ENCODE measurements around the gene DNTT. TPM values are rescaled to one million over a fixed set of nuclear protein-coding genes. Genes with fewer than 3 reads are reported as not detected.

DNTT gene
- total and polyA plus RNA-seq, 7 donors = not detected

GRCh38 chr10:96319754-96320474, 15.7 kb downstream of the DNTT start:
- H3K36me3 ChIP-seq = no peaks in the 10 kb centered on the region
- intact Hi-C loops (cut with DNase I) = no loop called here
- no peak for DNase-seq

GRCh38 chr10:96321822-96322221, 17.6 kb downstream of the DNTT start:
- WGBS, 2 donors = 75 to 86% methylated on average over 5 of the region's 5 CpGs
- DNase-seq = no peak
- Histone ChIP-seq H3K9me3 (no peaks in the 10 kb centered on the region), H3K27ac (no peak overlapping the region), H3K4me1 (no peaks in the 10 kb centered on the region), H3K4me3 (no peak overlapping the region), H3K27me3 (no peaks in the 10 kb centered on the region), H3K36me3 (no peaks in the 10 kb centered on the region)
- intact Hi-C loops (cut with DNase I) = no loop called here
- TF ChIP-seq CTCF (IDR thresholded peaks at IDR 0.05) (no peak), POLR2A (IDR thresholded peaks at IDR 0.05) (no peak), EP300 (IDR thresholded peaks at IDR 0.05) (no peak), POLR2AphosphoS5 (IDR thresholded peaks at IDR 0.05) (no peak)

More at GRCh38 chr10:96319754-96320474, 15.7 kb downstream of the DNTT start:
- WGBS, 2 donors = 39 to 43% methylated on average over 3 of the region's 3 CpGs
- Histone ChIP-seq H3K4me1 (no peaks in the 10 kb centered on the region), H3K9me3 (no peaks in the 10 kb centered on the region), H3K27ac (no peak overlapping the region), H3K4me3 (no peak overlapping the region), H3K27me3 (no peaks in the 10 kb centered on the region)
- TF ChIP-seq POLR2AphosphoS5 (IDR thresholded peaks at IDR 0.05) (no peak), EP300 (IDR thresholded peaks at IDR 0.05) (no peak), POLR2A (IDR thresholded peaks at IDR 0.05) (no peak), CTCF (IDR thresholded peaks at IDR 0.05) (no peak)

GRCh38 chr10:96322275-96322674, 18.0 kb downstream of the DNTT start:
- intact Hi-C loops (cut with DNase I) = no loop called here
- H3K4me1 ChIP-seq = no peaks in the 10 kb centered on the region
- no peaks in the 10 kb centered on the region for H3K9me3 ChIP-seq
- no peak overlapping the region for H3K27ac ChIP-seq
- WGBS, 2 donors = 92 to 93% methylated on average over 1 of the region's 1 CpG
- TF ChIP-seq POLR2AphosphoS5 (IDR thresholded peaks at IDR 0.05) (no peak), CTCF (IDR thresholded peaks at IDR 0.05) (no peak), POLR2A (IDR thresholded peaks at IDR 0.05) (no peak)
- no peaks in the 10 kb centered on the region for H3K36me3 ChIP-seq
- peaks cover 0 to 3% (median 0%) of the 10 kb centered on the region in 3 donors for H3K27me3 ChIP-seq
- no peak for DNase-seq
- H3K4me3 ChIP-seq = no peak overlapping the region

- no peaks in the 10 kb centered on the region for H3K9me3 ChIP-seq
- no peaks in the 10 kb centered on the region for H3K36me3 ChIP-seq
- TF ChIP-seq EP300 (IDR thresholded peaks at IDR 0.05) (no peak), CTCF (IDR thresholded peaks at IDR 0.05) (no peak), POLR2AphosphoS5 (IDR thresholded peaks at IDR 0.05) (no peak), POLR2A (IDR thresholded peaks at IDR 0.05) (no peak)
- no peak overlapping the region for H3K27ac ChIP-seq
- intact Hi-C loops (cut with DNase I) = no loop called here
- DNase-seq = no peak
- H3K27me3 ChIP-seq = peaks cover 0 to 4% (median 0%) of the 10 kb centered on the region in 3 donors
- 75 to 93% methylated on average over 2 of the region's 2 CpGs for WGBS, 2 donors
- H3K4me1 ChIP-seq = no peaks in the 10 kb centered on the region
- H3K4me3 ChIP-seq = no peak overlapping the region
Measured at GRCh38 chr10:96324447-96324846, 20.2 kb downstream of the DNTT start.

Data from sigmoid colon (tissue), 7 donors.